Measurements from ENCODE around the gene KCNK1.

KCNK1 gene

GRCh38 chr1:233640179-233640578, 26.3 kb downstream of the KCNK1 start:
- no peak for DNase-seq

GRCh38 chr1:233641029-233641428, 27.1 kb downstream of the KCNK1 start:
- DNase-seq, result no peak

- no peak for DNase-seq
Measured at GRCh38 chr1:233647073-233647472, 33.2 kb downstream of the KCNK1 start.

GRCh38 chr1:233647636-233648035, 33.7 kb downstream of the KCNK1 start:
- no peak for DNase-seq

GRCh38 chr1:233651061-233651460, 37.2 kb downstream of the KCNK1 start:
- no peak for DNase-seq

GRCh38 chr1:233651563-233652233, 37.8 kb downstream of the KCNK1 start:
- no peak for DNase-seq

GRCh38 chr1:233652526-233652925, 38.6 kb downstream of the KCNK1 start:
- DNase-seq, result no peak

- DNase-seq, result no peak
Measured at GRCh38 chr1:233654658-233655280, 40.9 kb downstream of the KCNK1 start.

GRCh38 chr1:233655301-233655740, 41.4 kb downstream of the KCNK1 start:
- DNase-seq, result no peak

GRCh38 chr1:233656032-233656635, 42.2 kb downstream of the KCNK1 start:
- DNase-seq, result no peak

GRCh38 chr1:233656687-233657086, 42.8 kb downstream of the KCNK1 start:
- DNase-seq, result no peak

- DNase-seq, result no peak
Measured at GRCh38 chr1:233657466-233657865, 43.6 kb downstream of the KCNK1 start.

GRCh38 chr1:233659495-233659894, 45.6 kb downstream of the KCNK1 start:
- no peak for DNase-seq

- DNase-seq, result no peak
Measured at GRCh38 chr1:233661376-233662159, 47.7 kb downstream of the KCNK1 start.

- no peak for DNase-seq
Measured at GRCh38 chr1:233662575-233663304, 48.8 kb downstream of the KCNK1 start.

GRCh38 chr1:233664253-233664652, 50.3 kb downstream of the KCNK1 start:
- DNase-seq, result no peak

- DNase-seq, result no peak
Measured at GRCh38 chr1:233664804-233665574, 51.1 kb downstream of the KCNK1 start.

GRCh38 chr1:233665575-233666270, 51.8 kb downstream of the KCNK1 start:
- DNase-seq, result no peak

GRCh38 chr1:233667741-233668140, 53.8 kb downstream of the KCNK1 start:
- DNase-seq, result no peak

- DNase-seq, result no peak
Measured at GRCh38 chr1:233668146-233668724, 54.3 kb downstream of the KCNK1 start.

GRCh38 chr1:233668725-233669294, 54.9 kb downstream of the KCNK1 start:
- DNase-seq, result no peak
